IMR-90 (cell line): ENCODE data around the gene NKAP. TPM values are rescaled to one million over a fixed set of nuclear protein-coding genes. Genes with fewer than 3 reads are reported as not detected.

Experiments
- ATAC-seq: fragments of 200-7000 bp; cut with Tn5 transposase; 2 replicates; pipeline ENCODE4 v1.9.1; 2020; ENCODE audit warnings: low read depth, mild to moderate bottlenecking, moderate library complexity
- BruUV-seq: library from RNA; stranded (reverse); fragments of 400-500 nt; replicated peaks from 2 replicates; lab custom pipeline; 2021; lab: Mats Ljungman, UMichigan
- CTCF ChIA-PET: fragments of 300-600 bp; formaldehyde crosslinking; extraction: SDS; loops from one replicate; lab custom pipeline; 2021; ENCODE audit warnings: antibody characterized with exemption; lab: Yijun Ruan, JAX
- POLR2A ChIA-PET: fragments of 300-600 bp; sonication (Branson Sonifier 250); formaldehyde crosslinking; loops from one replicate; lab custom pipeline; 2022; ENCODE audit warnings: antibody characterized with exemption; ENCODE audit not compliant: unreplicated experiment; lab: Charles Lee
- DNase-seq: peaks from one replicate; pipeline ENCODE4 v3.0.0; 2013
- H2AFZ ChIP-seq: replicated peaks from 2 replicates; pipeline ENCODE3; 2013; ENCODE audit warnings: low read length, mild to moderate bottlenecking; ENCODE audit not compliant: poor library complexity
- H2AK5ac ChIP-seq: 2 replicates; pipeline ENCODE4 v1.6.1; 2013; ENCODE audit warnings: low read depth, low read length, inconsistent platforms
- H2AK9ac ChIP-seq: replicated peaks from 2 replicates; pipeline ENCODE3; 2013; ENCODE audit warnings: mild to moderate bottlenecking, low read depth, low read length, moderate library complexity; ENCODE audit not compliant: poor library complexity
- H2BK120ac ChIP-seq: 2 replicates; pipeline ENCODE4 v1.6.1; 2013; ENCODE audit warnings: low read depth, low read length, inconsistent platforms
- H2BK15ac ChIP-seq: 3 replicates; pipeline ENCODE4 v1.6.1; 2013; ENCODE audit warnings: low read depth, low read length, inconsistent platforms
- H2BK20ac ChIP-seq: 2 replicates; pipeline ENCODE4 v1.6.1; 2013; ENCODE audit warnings: low read depth, mild to moderate bottlenecking, inconsistent platforms, low read length, moderate library complexity
- H2BK5ac ChIP-seq: 2 replicates; pipeline ENCODE4 v1.6.1; 2013; ENCODE audit warnings: mild to moderate bottlenecking, low read depth, low read length, inconsistent platforms; ENCODE audit not compliant: poor library complexity, severe bottlenecking
- H3K14ac ChIP-seq: replicated peaks from 2 replicates; pipeline ENCODE4 v1.6.1; 2013; ENCODE audit warnings: low read depth, low read length, inconsistent platforms
- H3K18ac ChIP-seq: 2 replicates; pipeline ENCODE4 v1.6.1; 2013; ENCODE audit warnings: low read depth, low read length, control low read depth
- H3K23ac ChIP-seq: 2 replicates; pipeline ENCODE4 v1.6.1; 2013; ENCODE audit warnings: low read depth, low read length, inconsistent platforms
- H3K27ac ChIP-seq: 2 replicates; pipeline ENCODE4 v1.5.1; 2013; ENCODE audit warnings: mild to moderate bottlenecking, control low read depth, low read length; ENCODE audit not compliant: insufficient read depth
- H3K27me3 ChIP-seq: 2 replicates; pipeline ENCODE4 v1.6.1; 2013; ENCODE audit warnings: low read length; ENCODE audit not compliant: control insufficient read depth, insufficient read depth
- H3K36me3 ChIP-seq: 2 replicates; pipeline ENCODE4 v1.6.1; 2013; ENCODE audit warnings: low read length, mixed read lengths; ENCODE audit not compliant: control insufficient read depth, insufficient read depth
- H3K4ac ChIP-seq: 2 replicates; pipeline ENCODE4 v1.6.1; 2013; ENCODE audit warnings: low read depth, low read length, inconsistent platforms
- H3K4me1 ChIP-seq: 2 replicates; pipeline ENCODE4 v1.6.1; 2013; ENCODE audit warnings: low read length, mixed read lengths; ENCODE audit not compliant: control insufficient read depth, insufficient read depth
- H3K4me2 ChIP-seq: 2 replicates; pipeline ENCODE4 v1.6.1; 2013; ENCODE audit warnings: low read depth, mild to moderate bottlenecking, control low read depth, low read length, moderate library complexity
- H3K4me3 ChIP-seq: 2 replicates; pipeline ENCODE4 v1.5.1; 2013; ENCODE audit warnings: low read depth, mild to moderate bottlenecking, control low read depth, low read length, moderate library complexity; ENCODE audit not compliant: insufficient read depth
- H3K56ac ChIP-seq: 2 replicates; pipeline ENCODE4 v1.6.1; 2013; ENCODE audit warnings: low read length, inconsistent platforms; ENCODE audit not compliant: insufficient read depth; ENCODE audit errors: extremely low read depth
- H3K79me1 ChIP-seq, 2 experiments: 2 replicates each; pipeline ENCODE4 v1.6.1; 2013; ENCODE audit warnings: low read length in 2 of 2, inconsistent platforms in 1 of 2, low read depth in 1 of 2
- H3K9ac ChIP-seq: 2 replicates; pipeline ENCODE4 v1.6.1; 2013; ENCODE audit warnings: low read depth, low read length, control low read depth
- H3K9me1 ChIP-seq: 2 replicates; pipeline ENCODE4 v1.6.1; 2013; ENCODE audit warnings: low read length, inconsistent platforms; ENCODE audit not compliant: insufficient read depth
- H3K9me3 ChIP-seq: 2 replicates; pipeline ENCODE4 v1.6.1; 2013; ENCODE audit warnings: low read length; ENCODE audit not compliant: control insufficient read depth, insufficient read depth
- H4K20me1 ChIP-seq: 2 replicates; pipeline ENCODE4 v1.6.1; 2013; ENCODE audit warnings: low read length, inconsistent platforms; ENCODE audit not compliant: insufficient read depth
- H4K5ac ChIP-seq: 2 replicates; pipeline ENCODE4 v1.6.1; 2013; ENCODE audit warnings: mild to moderate bottlenecking, low read depth, low read length, control low read depth
- H4K8ac ChIP-seq, 2 experiments: 2 replicates each; pipeline ENCODE4 v1.6.1; 2013; ENCODE audit warnings: low read depth in 2 of 2, low read length in 2 of 2, control low read depth in 1 of 2, inconsistent platforms in 1 of 2
- H4K91ac ChIP-seq: 2 replicates; pipeline ENCODE4 v1.6.1; 2013; ENCODE audit warnings: low read depth, low read length, inconsistent platforms; ENCODE audit not compliant: insufficient read depth
- CHD1 ChIP-seq: IDR thresholded peaks from 2 replicates; pipeline ENCODE4 v1.6.1; 2012; ENCODE audit warnings: low read depth, low read length, improper control_type of control experiment
- MAFK ChIP-seq: IDR thresholded peaks from 2 replicates; pipeline ENCODE4 v1.6.1; 2012; ENCODE audit warnings: low read depth, low read length, improper control_type of control experiment
- MXI1 ChIP-seq: IDR thresholded peaks from 2 replicates; pipeline ENCODE4 v1.6.1; 2012; ENCODE audit warnings: low read depth, mild to moderate bottlenecking, low read length, moderate library complexity, borderline replicate concordance
- RAD21 ChIP-seq: IDR thresholded peaks from 2 replicates; pipeline ENCODE4 v1.6.1; 2012; ENCODE audit warnings: low read length, improper control_type of control experiment
- dilution Hi-C: fragments of 300-500 bp; cut with HindIII; formaldehyde crosslinking; loops from one replicate; pipeline ENCODE4 v1.14.3; 2018; ENCODE audit warnings: low sequenced_read_pairs; ENCODE audit not compliant: unreplicated experiment
- in situ Hi-C: fragments of 300-500 bp; cut with MboI; formaldehyde crosslinking; loops from 3 replicates; pipeline ENCODE4 v1.14.3; 2019; ENCODE audit warnings: low sequenced_read_pairs, inconsistent platforms, mixed read lengths
- intact Hi-C: fragments of 100-400 bp; cut with micrococcal nuclease; formaldehyde crosslinking; loops from 2 replicates; pipeline ENCODE4 v1.10.0; 2022
- polyA plus RNA-seq, 3 experiments: library from polyadenylated mRNA; depleted of rRNA; stranded (reverse); fragments of >200 nt; gene quantifications; 2 replicates each; pipeline ENCODE4 v1.2.3, GENCODE V29; 2012; ENCODE audit warnings: low replicate concordance in 1 of 3
- total RNA-seq: library from RNA; depleted of rRNA; stranded (reverse); fragments of >200 nt; gene quantifications from 2 replicates; pipeline ENCODE4 v1.2.3, GENCODE V29; 2012
- TF ChIP-seq, protein P1 (sequence below): conservative IDR thresholded peaks from 2 replicates; pipeline ENCODE4 v1.5.1; 2012; ENCODE audit warnings: mild to moderate bottlenecking, low read depth, low read length, improper control_type of control experiment

Gene NKAP
- total and polyA plus RNA-seq, 2 of the 4 experiments (the other 2 are of a cell fraction): 1.3 to 2.7 TPM

DNA sequence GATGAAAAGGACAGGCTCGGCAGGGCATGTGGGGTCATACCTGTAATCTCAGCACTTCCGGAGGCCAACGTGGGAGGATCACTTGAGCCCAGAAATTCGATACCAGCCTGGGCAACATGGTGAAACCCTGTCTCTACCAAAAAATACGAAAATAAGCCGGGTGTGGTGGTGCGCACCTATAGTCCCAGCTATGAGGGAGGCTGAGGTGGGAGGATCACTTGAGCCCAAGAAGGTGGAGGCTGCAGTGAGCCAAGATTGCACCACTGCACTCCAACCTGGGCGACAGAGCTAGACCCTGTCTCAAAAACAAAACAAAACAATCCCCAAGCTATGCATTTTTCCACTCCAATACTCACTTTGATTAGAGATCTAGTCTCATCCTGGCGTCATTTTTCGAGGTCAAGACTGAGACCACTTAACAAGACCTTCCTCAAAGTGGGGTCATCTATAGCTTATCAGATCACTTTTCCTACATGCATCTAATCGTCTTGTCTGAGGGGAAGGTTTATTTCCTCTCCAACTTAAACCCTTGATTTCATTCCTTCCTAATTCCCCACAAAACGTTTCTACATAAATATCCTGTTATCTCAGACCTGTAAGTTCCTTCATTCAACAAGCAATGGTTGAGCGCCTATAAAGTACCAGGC is 1.3 kb downstream of the NKAP start (continued):
- no peak for TF ChIP-seq CHD1

DNA sequence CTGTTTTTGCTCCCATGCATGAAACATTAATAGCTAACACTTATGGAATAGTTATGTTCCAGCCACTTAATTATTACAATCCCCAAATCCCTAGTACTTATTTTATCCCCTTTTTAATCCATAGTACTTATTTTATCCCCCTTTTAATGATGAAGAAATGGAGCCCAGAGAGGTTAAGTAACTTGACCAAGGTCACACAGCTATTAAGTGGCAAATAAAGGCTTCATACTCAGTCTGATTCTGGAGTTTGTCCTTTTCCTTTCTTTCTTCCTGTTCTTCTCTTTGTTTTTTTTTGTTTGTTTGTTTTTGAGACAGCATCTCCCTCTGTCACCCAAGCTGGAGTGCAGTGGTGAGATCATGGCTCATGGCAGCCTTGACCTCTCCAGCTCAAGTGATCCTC is 2.2 kb downstream of the NKAP start:
- Histone ChIP-seq H4K91ac (no peak overlapping the region), H4K8ac (no peak overlapping the region), H3K4me2 (no peak overlapping the region), H3K14ac (no peak overlapping the region), H3K23ac (no peak overlapping the region), H3K4ac (no peak overlapping the region), H3K9me3 (no peaks in the 10 kb centered on the region), H3K4me3 (no peak overlapping the region), H3K4me1 (no peaks in the 10 kb centered on the region), H3K27me3 (no peaks in the 10 kb centered on the region), H3K56ac (no peak overlapping the region), H2BK15ac (no peak overlapping the region), H4K20me1 (no peaks in the 10 kb centered on the region), H2AK5ac (no peak overlapping the region), H3K36me3 (0 out of 2 replicates have a peak, but pooled peaks cover 2% of the 10 kb centered on the region), H4K5ac (no peak overlapping the region), H3K79me1 (peaks cover 3% of the 10 kb centered on the region in 2 experiments; a peak in 1 of 4 replicates), H2BK5ac (no peak overlapping the region), H2AFZ (no peak overlapping the region), H2BK120ac (no peak overlapping the region), H3K18ac (no peak overlapping the region), H2BK20ac (no peak overlapping the region), H3K9me1 (no peaks in the 10 kb centered on the region), H3K9ac (no peak overlapping the region), H2AK9ac (no peak overlapping the region), H3K27ac (no peak overlapping the region)
- CTCF ChIA-PET: no interaction called here
- dilution Hi-C loops (no loop called here), in situ Hi-C loops (no loop called here), intact Hi-C loops (no loop called here)
- POLR2A ChIA-PET: no interaction called here
- no TSS peak for BruUV-seq
- DNase-seq (no peak), ATAC-seq (no peak)
- TF ChIP-seq RAD21 (no peak), MXI1 (no peak), CHD1 (no peak), MAFK (no peak)
- TF ChIP-seq, protein P1, sequence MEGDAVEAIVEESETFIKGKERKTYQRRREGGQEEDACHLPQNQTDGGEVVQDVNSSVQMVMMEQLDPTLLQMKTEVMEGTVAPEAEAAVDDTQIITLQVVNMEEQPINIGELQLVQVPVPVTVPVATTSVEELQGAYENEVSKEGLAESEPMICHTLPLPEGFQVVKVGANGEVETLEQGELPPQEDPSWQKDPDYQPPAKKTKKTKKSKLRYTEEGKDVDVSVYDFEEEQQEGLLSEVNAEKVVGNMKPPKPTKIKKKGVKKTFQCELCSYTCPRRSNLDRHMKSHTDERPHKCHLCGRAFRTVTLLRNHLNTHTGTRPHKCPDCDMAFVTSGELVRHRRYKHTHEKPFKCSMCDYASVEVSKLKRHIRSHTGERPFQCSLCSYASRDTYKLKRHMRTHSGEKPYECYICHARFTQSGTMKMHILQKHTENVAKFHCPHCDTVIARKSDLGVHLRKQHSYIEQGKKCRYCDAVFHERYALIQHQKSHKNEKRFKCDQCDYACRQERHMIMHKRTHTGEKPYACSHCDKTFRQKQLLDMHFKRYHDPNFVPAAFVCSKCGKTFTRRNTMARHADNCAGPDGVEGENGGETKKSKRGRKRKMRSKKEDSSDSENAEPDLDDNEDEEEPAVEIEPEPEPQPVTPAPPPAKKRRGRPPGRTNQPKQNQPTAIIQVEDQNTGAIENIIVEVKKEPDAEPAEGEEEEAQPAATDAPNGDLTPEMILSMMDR: no peak
